Vagina (tissue), 2 donors: ENCODE data around the gene SLC22A4. TPM values are rescaled to one million over a fixed set of nuclear protein-coding genes. Genes with fewer than 3 reads are reported as not detected.

ENCODE experiments used
- DNase-seq, 2 donors: peaks; one replicate each; pipeline ENCODE4 v3.0.0-alpha.2; 2017; ENCODE audit errors: extremely low spot score in 2 of 2
- H3K27ac ChIP-seq: fragments of 200-600 bp; sonication (generic); one replicate; pipeline ENCODE4 v1.5.1; 2019
- H3K27me3 ChIP-seq: fragments of 200-600 bp; sonication (generic); one replicate; pipeline ENCODE4 v1.5.1; 2019
- H3K36me3 ChIP-seq, 2 donors: fragments of 200-600 bp; sonication (generic); one replicate each; pipeline ENCODE4 v1.5.1; 2017 to 2019
- H3K4me1 ChIP-seq: fragments of 200-600 bp; sonication (generic); one replicate; pipeline ENCODE4 v1.5.1; 2019
- H3K4me3 ChIP-seq, 2 donors: fragments of 200-600 bp; sonication (generic); 1 replicate in 1 of 2; 2 replicates in 1 of 2; pipeline ENCODE4 v1.5.1; 2016 to 2019
- H3K9me3 ChIP-seq: fragments of 200-600 bp; sonication (generic); one replicate; pipeline ENCODE4 v1.5.1; 2019
- CTCF ChIP-seq, 3 experiments: fragments of 450-650 bp in 2 of 3; fragments of 200-600 bp in 1 of 3; sonication (generic) in 1 of 3; IDR thresholded peaks; one replicate each; pipeline ENCODE4 v1.5.1; 2017 to 2019; ENCODE audit warnings: antibody characterized with exemption in 3 of 3, mild to moderate bottlenecking in 2 of 3, moderate library complexity in 2 of 3
- POLR2A ChIP-seq, 2 donors: fragments of 450-650 bp; IDR thresholded peaks; one replicate each; pipeline ENCODE4 v1.6.1; 2017; ENCODE audit warnings: antibody characterized with exemption in 2 of 2, mild to moderate bottlenecking in 2 of 2, moderate library complexity in 2 of 2
- POLR2AphosphoS5 ChIP-seq, 2 donors: sonication (generic); formaldehyde crosslinking; IDR thresholded peaks; one replicate each; pipeline ENCODE4 v1.9.0; 2017; ENCODE audit warnings: antibody characterized with exemption in 2 of 2, mild to moderate bottlenecking in 2 of 2, low read depth in 1 of 2; ENCODE audit not compliant: insufficient read depth in 1 of 2
- intact Hi-C: fragments of 100-400 bp; cut with DNase I; formaldehyde crosslinking; loops from one replicate; pipeline ENCODE4 v1.15.1; 2023
- total RNA-seq: library from RNA; depleted of rRNA; stranded (reverse); fragments of >200 nt; gene quantifications from one replicate; pipeline ENCODE4 v1.2.3, GENCODE V29; 2016

The SLC22A4 gene
- total RNA-seq, 1 donor from 2014 or later: 1.7 TPM

- Histone ChIP-seq H3K27ac (peak overlapping the region; percentile 99), H3K4me3 (peak overlapping the region; percentile 80 to 81), H3K27me3 (no peaks in the 10 kb centered on the region), H3K9me3 (no peaks in the 10 kb centered on the region), H3K36me3 (no peaks in the 10 kb centered on the region), H3K4me1 (peaks cover 76% of the 10 kb centered on the region)
- intact Hi-C loops: loop anchor here (10.0 kb wide), 1 partner anchor 118 kb away; no protein-coding TSS in a partner anchor
- TF ChIP-seq POLR2A (IDR thresholded peaks at IDR 0.05) (no peak), CTCF (IDR thresholded peaks at IDR 0.05) (no peak), POLR2AphosphoS5 (IDR thresholded peaks at IDR 0.05; ENCODE audit: insufficient read depth in 1 of 2, low read depth in 1 of 2) (no peak)
- no peak for DNase-seq
Observed at GRCh38 chr5:132256783-132257130, 37.4 kb upstream of the SLC22A4 start.

- Histone ChIP-seq H3K4me3 (peak within 1 kb of the TSS; percentile 80 to 81), H3K27me3 (no peaks in the 10 kb centered on the region), H3K4me1 (peaks cover 82% of the 10 kb centered on the region), H3K9me3 (no peaks in the 10 kb centered on the region), H3K36me3 (peaks cover 0 to 2% of the 10 kb centered on the region in 2 donors), H3K27ac (peak within 1 kb of the TSS; percentile 99)
- TF ChIP-seq CTCF (IDR thresholded peaks at IDR 0.05) (no peak), POLR2AphosphoS5 (IDR thresholded peaks at IDR 0.05; ENCODE audit: insufficient read depth in 1 of 2, low read depth in 1 of 2) (peak in 1 of 2 donors; percentile 78), POLR2A (IDR thresholded peaks at IDR 0.05) (peak in 1 of 2 donors; percentile 57)
- intact Hi-C loops: loop anchor here (10.0 kb wide), 1 partner anchor 117 kb away; no protein-coding TSS in a partner anchor
- peak in 1 of 2 donors; percentile 87 for DNase-seq
Observed at GRCh38 chr5:132257131-132258101, 36.8 kb upstream of the SLC22A4 start, which contains the start of gene PDLIM4. TSS of gene PDLIM4 (plus strand) at chr5:132257696. CDS start at chr5:132257735, 39 bp downstream.

GRCh38 chr5:132258102-132259068 is 35.8 kb upstream of the SLC22A4 start:
- H3K4me1 ChIP-seq: peaks cover 91% of the 10 kb centered on the region
- DNase-seq: peak in 1 of 2 donors; percentile 88
- TF ChIP-seq CTCF (IDR thresholded peaks at IDR 0.05): no peak
- TF ChIP-seq POLR2AphosphoS5 (IDR thresholded peaks at IDR 0.05; ENCODE audit: insufficient read depth in 1 of 2, low read depth in 1 of 2): no peak
- TF ChIP-seq POLR2A (IDR thresholded peaks at IDR 0.05): no peak

GRCh38 chr5:132259069-132259851 is 34.9 kb upstream of the SLC22A4 start:
- intact Hi-C loops: loop anchor here (10.0 kb wide), 1 partner anchor 116 kb away; no protein-coding TSS in a partner anchor
- peak in 1 of 2 donors; percentile 13 for TF ChIP-seq POLR2A (IDR thresholded peaks at IDR 0.05)
- TF ChIP-seq CTCF (IDR thresholded peaks at IDR 0.05): no peak
- peak in 1 of 2 donors; percentile 85 for TF ChIP-seq POLR2AphosphoS5 (IDR thresholded peaks at IDR 0.05; ENCODE audit: insufficient read depth in 1 of 2, low read depth in 1 of 2)
- Histone ChIP-seq H3K27me3 (no peaks in the 10 kb centered on the region), H3K27ac (peak overlapping the region; percentile 99), H3K9me3 (no peaks in the 10 kb centered on the region), H3K4me1 (peaks cover 91% of the 10 kb centered on the region), H3K36me3 (peaks cover 0 to 7% of the 10 kb centered on the region in 2 donors), H3K4me3 (peak overlapping the region; percentile 80 to 81)
- DNase-seq: peak in 1 of 2 donors; percentile 93

More at GRCh38 chr5:132258102-132259068, 35.8 kb upstream of the SLC22A4 start:
- Histone ChIP-seq H3K36me3 (peaks cover 0 to 7% of the 10 kb centered on the region in 2 donors), H3K9me3 (no peaks in the 10 kb centered on the region), H3K4me3 (peak overlapping the region; percentile 80 to 81), H3K27ac (peak overlapping the region; percentile 99), H3K27me3 (no peaks in the 10 kb centered on the region)
- intact Hi-C loops: loop anchor here (10.0 kb wide), 1 partner anchor 116 kb away; no protein-coding TSS in a partner anchor
